ENCODE measurements around the gene PACS1.

- TF ChIP-seq CTCF (IDR thresholded peaks at IDR 0.05; ENCODE audit: insufficient read depth, low read depth, low read length) (no peak), EZH2 (IDR thresholded peaks at IDR 0.05; ENCODE audit: insufficient read depth, low read length) (no peak)
Measured at GRCh38 chr11:66178871-66179270, 108.8 kb downstream of the PACS1 start.

Measured in astrocyte (in vitro differentiated cells and primary cell).